Trophoblast cell (in vitro differentiated cells and primary cell): Measurements from ENCODE around the gene GH1.

Source experiments
- DNase-seq, 2 donors: peaks; one replicate each; pipeline ENCODE4 v3.0.0-alpha.2; 2016
- H2AFZ ChIP-seq: 2 replicates; pipeline ENCODE4 v1.6.1; 2013; ENCODE audit warnings: low read length, moderate library complexity, mild to moderate bottlenecking; ENCODE audit not compliant: insufficient read depth, poor library complexity
- H2AK5ac ChIP-seq: 2 replicates; pipeline ENCODE4 v1.6.1; 2013; ENCODE audit warnings: mild to moderate bottlenecking, low read length
- H2BK120ac ChIP-seq: 2 replicates; pipeline ENCODE4 v1.6.1; 2013; ENCODE audit warnings: low read length, mild to moderate bottlenecking, moderate library complexity; ENCODE audit not compliant: insufficient read depth, poor library complexity
- H2BK12ac ChIP-seq: 2 replicates; pipeline ENCODE4 v1.6.1; 2013; ENCODE audit warnings: mild to moderate bottlenecking, low read length, moderate library complexity
- H2BK5ac ChIP-seq: 2 replicates; pipeline ENCODE4 v1.6.1; 2013; ENCODE audit warnings: low read length, low read depth, moderate library complexity, mild to moderate bottlenecking; ENCODE audit not compliant: poor library complexity
- H3K14ac ChIP-seq: 2 replicates; pipeline ENCODE4 v1.6.1; 2013; ENCODE audit warnings: mild to moderate bottlenecking, low read length
- H3K18ac ChIP-seq: 2 replicates; pipeline ENCODE4 v1.6.1; 2013; ENCODE audit warnings: mild to moderate bottlenecking, low read length
- H3K23ac ChIP-seq: 2 replicates; pipeline ENCODE4 v1.6.1; 2013; ENCODE audit warnings: low read length
- H3K27ac ChIP-seq: 2 replicates; pipeline ENCODE4 v1.5.1; 2013; ENCODE audit warnings: low read depth, mild to moderate bottlenecking, inconsistent platforms, low read length, moderate library complexity
- H3K27me3 ChIP-seq: 2 replicates; pipeline ENCODE4 v1.6.1; 2013; ENCODE audit warnings: inconsistent platforms, mild to moderate bottlenecking, low read length, moderate library complexity; ENCODE audit not compliant: insufficient read depth
- H3K36me3 ChIP-seq, 2 experiments: 1 replicate in 1 of 2; 2 replicates in 1 of 2; pipeline ENCODE4 v1.6.1; 2013; ENCODE audit warnings: low read length in 2 of 2, mild to moderate bottlenecking in 2 of 2, moderate library complexity in 1 of 2; ENCODE audit not compliant: insufficient read depth in 2 of 2, control insufficient read depth in 1 of 2
- H3K4ac ChIP-seq: 2 replicates; pipeline ENCODE4 v1.6.1; 2013; ENCODE audit warnings: low read depth, mild to moderate bottlenecking, low read length, moderate library complexity
- H3K4me1 ChIP-seq, 2 experiments: 1 replicate in 1 of 2; 2 replicates in 1 of 2; pipeline ENCODE4 v1.6.1; 2013; ENCODE audit warnings: low read length in 2 of 2, mild to moderate bottlenecking in 2 of 2, moderate library complexity in 1 of 2; ENCODE audit not compliant: insufficient read depth in 2 of 2, control insufficient read depth in 1 of 2
- H3K4me2 ChIP-seq: 2 replicates; pipeline ENCODE4 v1.6.1; 2013; ENCODE audit warnings: inconsistent platforms, mild to moderate bottlenecking, low read length, moderate library complexity
- H3K4me3 ChIP-seq: 2 replicates; pipeline ENCODE4 v1.5.1; 2013; ENCODE audit warnings: mild to moderate bottlenecking, low read depth, low read length, inconsistent platforms
- H3K79me1 ChIP-seq: one replicate; pipeline ENCODE4 v1.6.1; 2013; ENCODE audit warnings: low read length
- H3K79me2 ChIP-seq: 2 replicates; pipeline ENCODE4 v1.6.1; 2013; ENCODE audit warnings: low read length, mild to moderate bottlenecking; ENCODE audit not compliant: control insufficient read depth, insufficient read depth, poor library complexity
- H3K9ac ChIP-seq: 2 replicates; pipeline ENCODE4 v1.6.1; 2013; ENCODE audit warnings: mild to moderate bottlenecking, low read length
- H3K9me3 ChIP-seq: 2 replicates; pipeline ENCODE4 v1.6.1; 2013; ENCODE audit warnings: low read depth, mild to moderate bottlenecking, control low read depth, inconsistent platforms, low read length; ENCODE audit not compliant: insufficient read depth
- H4K12ac ChIP-seq: 2 replicates; pipeline ENCODE4 v1.6.1; 2013; ENCODE audit warnings: low read depth, mild to moderate bottlenecking, low read length, moderate library complexity
- H4K8ac ChIP-seq: 2 replicates; pipeline ENCODE4 v1.6.1; 2013; ENCODE audit warnings: low read depth, mild to moderate bottlenecking, low read length, moderate library complexity
- H4K91ac ChIP-seq: one replicate; pipeline ENCODE4 v1.6.1; 2013; ENCODE audit warnings: low read depth, mild to moderate bottlenecking, low read length, moderate library complexity
- WGBS: extraction: QIAGEN DNeasy Blood & Tissue Kit; methylation state at CpG from one replicate; pipeline ENCODE4 v1.1.7; 2013; ENCODE audit warnings: missing lambda C conversion rate; ENCODE audit not compliant: insufficient read length, insufficient coverage; ENCODE audit errors: extremely low coverage; 5-methylcytosine and 5-hydroxymethylcytosine counted together

GH1 gene

DNA sequence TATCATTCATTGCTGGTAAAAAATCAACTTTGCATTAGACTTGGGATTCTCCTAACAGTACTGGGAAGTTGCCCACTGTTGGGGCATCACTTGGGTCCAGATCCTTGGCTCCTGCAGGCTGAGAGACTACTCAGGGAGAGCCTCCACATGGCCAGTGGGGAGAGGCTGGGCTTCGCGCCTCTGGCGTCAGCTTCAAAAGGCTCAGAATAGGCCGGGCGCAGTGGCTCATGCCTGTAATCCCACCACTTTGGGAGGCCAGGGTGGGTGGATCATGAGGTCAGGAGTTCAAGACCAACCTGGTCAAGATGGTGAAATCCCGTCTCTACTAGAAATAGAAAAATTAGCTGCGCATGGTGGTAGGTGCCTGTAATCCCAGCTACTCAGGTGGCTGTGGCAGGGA is 4.2 kb downstream of the GH1 start:
- Histone ChIP-seq H4K91ac (no peak overlapping the region), H4K12ac (no peak overlapping the region), H3K4me1 (no peaks in the 10 kb centered on the region), H3K9me3 (no peaks in the 10 kb centered on the region), H3K27me3 (no peaks in the 10 kb centered on the region), H2BK5ac (no peak overlapping the region), H3K4me3 (no peak overlapping the region), H2AFZ (no peak overlapping the region), H3K4ac (no peak overlapping the region), H3K27ac (no peak overlapping the region), H2BK12ac (no peak overlapping the region), H3K9ac (no peak overlapping the region), H3K23ac (no peak overlapping the region), H3K79me1 (no peaks in the 10 kb centered on the region), H2BK120ac (no peak overlapping the region), H3K36me3 (no peaks in the 10 kb centered on the region), H3K14ac (no peak overlapping the region), H4K8ac (no peak overlapping the region), H3K4me2 (no peak overlapping the region), H3K79me2 (no peaks in the 10 kb centered on the region), H3K18ac (no peak overlapping the region), H2AK5ac (no peak overlapping the region)
- no CpG with 5 or more reads among the region's 7 CpGs for WGBS
- DNase-seq, result no peak

DNA sequence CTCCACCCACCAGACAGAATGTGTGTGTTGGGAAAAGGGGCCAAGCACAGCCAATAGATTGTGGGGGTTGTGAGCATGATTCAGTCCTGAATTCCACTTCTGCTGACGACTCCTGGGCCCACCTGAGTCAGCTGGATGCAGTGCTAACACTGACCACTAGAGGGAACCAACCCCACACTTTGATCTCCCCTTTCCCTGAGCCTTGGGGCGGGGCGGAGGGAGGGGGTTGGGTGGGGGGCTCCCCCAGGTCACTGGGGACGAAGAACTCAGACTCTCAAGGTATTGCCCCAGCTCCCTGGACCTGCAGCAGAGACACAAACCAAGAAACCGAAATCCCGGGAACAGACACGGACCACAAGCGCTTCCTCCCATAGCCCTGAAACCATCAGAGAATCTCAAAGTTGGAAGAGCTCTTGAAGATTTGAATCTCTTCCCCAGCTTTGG is 7.0 kb downstream of the GH1 start:
- Histone ChIP-seq H3K18ac (no peak overlapping the region), H3K4me2 (no peak overlapping the region), H2BK12ac (no peak overlapping the region), H3K27me3 (no peaks in the 10 kb centered on the region), H4K91ac (no peak overlapping the region), H3K27ac (no peak overlapping the region), H2BK5ac (no peak overlapping the region), H3K4ac (no peak overlapping the region), H3K79me1 (no peaks in the 10 kb centered on the region), H2BK120ac (no peak overlapping the region), H3K9ac (no peak overlapping the region), H3K36me3 (no peaks in the 10 kb centered on the region), H4K8ac (no peak overlapping the region), H3K9me3 (no peaks in the 10 kb centered on the region), H4K12ac (no peak overlapping the region), H3K4me3 (no peak overlapping the region), H3K4me1 (no peaks in the 10 kb centered on the region), H3K14ac (no peak overlapping the region), H2AK5ac (no peak overlapping the region), H3K23ac (no peak overlapping the region), H2AFZ (no peak overlapping the region), H3K79me2 (no peaks in the 10 kb centered on the region)
- peak in 1 of 2 donors; percentile 55 for DNase-seq
- no CpG with 5 or more reads among the region's 8 CpGs for WGBS

DNA sequence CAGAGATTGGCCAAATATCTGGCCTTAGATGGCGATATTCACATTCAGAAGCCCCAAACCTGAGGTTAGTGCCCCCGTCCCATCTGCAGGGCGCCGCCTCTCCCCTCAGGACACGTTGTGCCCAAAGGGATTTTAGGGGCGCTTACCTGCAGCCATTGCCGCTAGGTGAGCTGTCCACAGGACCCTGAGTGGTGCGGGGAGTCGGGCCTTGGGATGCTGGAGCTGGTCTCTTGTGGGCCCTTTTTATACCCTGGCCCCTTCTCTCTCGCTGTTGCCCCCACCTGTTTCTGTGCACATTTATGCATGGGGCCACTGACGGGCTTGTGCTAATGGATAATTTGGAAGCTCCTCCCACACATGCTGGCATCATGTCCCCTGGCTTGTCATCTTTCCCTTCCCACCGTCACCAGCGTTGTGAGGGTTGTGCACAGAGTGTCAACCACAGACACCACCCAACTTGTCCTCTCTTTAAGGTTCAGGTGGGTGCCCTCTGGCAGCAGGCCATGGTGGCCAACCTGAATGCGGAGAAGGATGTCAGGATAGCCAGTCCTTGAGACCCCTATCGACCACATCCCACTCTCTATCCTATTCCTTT is 7.5 kb downstream of the GH1 start, which contains the start of gene CSHL1:
TSS of gene CSHL1 (minus strand) at position 218 of the 595 bp plus-strand sequence. CDS start at position 156, 62 bp downstream.
- H3K4me2 ChIP-seq, result no peak within 1 kb of the TSS

DNA sequence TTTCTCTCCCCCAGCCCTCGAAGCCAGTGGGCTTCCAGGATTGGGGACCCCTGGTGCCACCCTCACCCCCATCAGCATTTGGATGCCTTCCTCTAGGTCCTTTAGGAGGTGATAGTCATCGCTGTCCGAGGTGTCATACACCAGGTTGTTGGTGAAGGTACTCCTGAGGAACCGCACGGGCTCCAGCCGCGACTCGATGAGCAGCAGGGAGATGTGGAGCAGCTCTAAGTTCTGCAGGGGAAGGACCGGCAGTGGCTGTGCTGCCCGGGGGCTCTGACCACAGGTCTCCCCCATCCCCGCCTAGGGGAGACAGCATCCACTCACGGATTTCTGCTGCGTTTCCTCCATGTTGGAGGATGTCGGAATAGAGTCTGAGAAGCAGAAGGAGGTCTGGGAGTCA is 8.5 kb downstream of the GH1 start:
- Histone ChIP-seq H4K91ac (no peak overlapping the region), H2BK120ac (no peak overlapping the region), H3K79me2 (no peaks in the 10 kb centered on the region), H2AFZ (no peak overlapping the region), H3K4ac (no peak overlapping the region), H3K14ac (no peak overlapping the region), H3K18ac (no peak overlapping the region), H2AK5ac (no peak overlapping the region), H3K9ac (no peak overlapping the region), H3K36me3 (no peaks in the 10 kb centered on the region), H3K27ac (no peak overlapping the region), H2BK12ac (no peak overlapping the region), H3K79me1 (no peaks in the 10 kb centered on the region), H3K9me3 (no peaks in the 10 kb centered on the region), H4K12ac (no peak overlapping the region), H4K8ac (no peak overlapping the region), H3K4me1 (no peaks in the 10 kb centered on the region), H3K4me3 (no peak overlapping the region), H3K4me2 (no peak overlapping the region), H3K23ac (no peak overlapping the region), H3K27me3 (no peaks in the 10 kb centered on the region), H2BK5ac (no peak overlapping the region)
- no CpG with 5 or more reads among the region's 14 CpGs for WGBS
- no peak for DNase-seq

More for the DNA sequence above, 7.5 kb downstream of the GH1 start, which contains the start of gene CSHL1:
- H3K9ac ChIP-seq, result no peak within 1 kb of the TSS
- H3K79me2 ChIP-seq, result no peaks in the 10 kb centered on the region
- no peak within 1 kb of the TSS for H2AFZ ChIP-seq
- DNase-seq, result no peak
- no peak within 1 kb of the TSS for H2BK5ac ChIP-seq
- no peak within 1 kb of the TSS for H3K14ac ChIP-seq
- no peaks in the 10 kb centered on the region for H3K79me1 ChIP-seq
- H2AK5ac ChIP-seq, result no peak within 1 kb of the TSS
- H4K8ac ChIP-seq, result no peak within 1 kb of the TSS
- no peak within 1 kb of the TSS for H2BK12ac ChIP-seq
- H4K12ac ChIP-seq, result no peak within 1 kb of the TSS
- H3K4me3 ChIP-seq, result no peak within 1 kb of the TSS
- no peaks in the 10 kb centered on the region for H3K4me1 ChIP-seq
- H3K27ac ChIP-seq, result no peak within 1 kb of the TSS
- H3K9me3 ChIP-seq, result no peaks in the 10 kb centered on the region
- no peaks in the 10 kb centered on the region for H3K27me3 ChIP-seq
- no peaks in the 10 kb centered on the region for H3K36me3 ChIP-seq
- no peak within 1 kb of the TSS for H2BK120ac ChIP-seq
- no peak within 1 kb of the TSS for H4K91ac ChIP-seq
- no peak within 1 kb of the TSS for H3K23ac ChIP-seq
- H3K18ac ChIP-seq, result no peak within 1 kb of the TSS
- WGBS, result no CpG with 5 or more reads among the region's 15 CpGs
- no peak within 1 kb of the TSS for H3K4ac ChIP-seq
